Measurements from ENCODE around the gene GRIN2D.
A peak's percentile ranks its signal among the peaks of the same experiment; 100 is the strongest.
"Not testable (repeated sequence)": the region's sequence is repeated elsewhere in the genome, so short reads cannot be mapped to it uniquely, and the experiment has no call there.

The GRIN2D gene

DNA sequence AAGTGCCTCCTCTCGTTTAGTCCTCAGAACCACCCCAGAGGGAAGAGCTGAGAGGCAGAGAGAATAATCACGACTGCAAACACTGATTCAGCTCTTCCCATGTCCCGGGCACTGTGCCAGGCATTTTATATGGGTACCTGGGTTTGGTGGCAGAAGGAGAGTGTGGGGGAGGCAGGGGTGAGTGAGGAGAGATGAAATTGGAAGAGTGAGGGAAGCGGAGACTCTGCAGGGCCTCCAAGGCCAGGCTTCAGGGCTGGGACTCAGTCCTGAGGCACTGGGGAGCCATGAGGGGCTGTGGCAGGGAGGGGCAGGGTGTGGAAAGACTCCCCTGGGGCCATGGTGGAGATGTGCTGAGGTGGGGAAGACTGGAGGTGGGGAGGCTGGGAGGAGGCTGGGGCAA lies 20.6 kb upstream of the GRIN2D start:
- no peak for DNase-seq

DNA sequence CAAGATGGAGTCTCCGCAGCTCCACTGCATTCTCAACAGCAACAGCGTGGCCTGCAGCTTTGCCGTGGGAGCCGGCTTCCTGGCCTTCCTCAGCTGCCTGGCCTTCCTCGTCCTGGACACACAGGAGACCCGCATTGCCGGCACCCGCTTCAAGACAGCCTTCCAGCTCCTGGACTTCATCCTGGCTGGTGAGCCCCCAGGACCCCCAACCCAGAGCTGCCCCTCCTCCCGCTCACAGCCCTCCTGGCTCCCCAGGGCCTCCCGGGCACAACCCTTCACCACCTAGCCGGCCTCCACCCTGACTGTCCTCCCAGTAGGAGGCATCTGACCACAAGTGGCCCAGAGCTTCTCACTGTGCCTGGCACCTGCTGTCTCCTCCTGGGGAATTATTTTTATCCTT lies 19.9 kb upstream of the GRIN2D start:
- no peak for DNase-seq

DNA sequence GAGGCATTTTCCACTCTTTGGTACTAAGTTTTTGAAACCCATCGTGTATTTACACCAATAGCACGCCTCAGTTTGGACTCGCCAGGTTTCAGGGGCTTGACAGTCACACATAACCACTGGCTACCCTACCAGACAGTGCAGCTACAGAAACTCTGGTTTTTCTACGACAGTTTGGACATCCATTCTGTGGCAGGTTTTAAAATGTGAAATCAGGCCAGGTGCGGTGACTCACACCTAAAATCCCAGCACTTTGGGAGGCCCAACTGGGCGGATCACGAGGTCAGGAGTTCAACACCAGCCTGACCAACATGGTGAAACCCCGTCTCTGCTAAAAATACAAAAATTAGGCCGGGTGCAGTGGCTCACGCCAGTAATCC lies 15.3 kb upstream of the GRIN2D start:
- DNase-seq, result no peak

DNA sequence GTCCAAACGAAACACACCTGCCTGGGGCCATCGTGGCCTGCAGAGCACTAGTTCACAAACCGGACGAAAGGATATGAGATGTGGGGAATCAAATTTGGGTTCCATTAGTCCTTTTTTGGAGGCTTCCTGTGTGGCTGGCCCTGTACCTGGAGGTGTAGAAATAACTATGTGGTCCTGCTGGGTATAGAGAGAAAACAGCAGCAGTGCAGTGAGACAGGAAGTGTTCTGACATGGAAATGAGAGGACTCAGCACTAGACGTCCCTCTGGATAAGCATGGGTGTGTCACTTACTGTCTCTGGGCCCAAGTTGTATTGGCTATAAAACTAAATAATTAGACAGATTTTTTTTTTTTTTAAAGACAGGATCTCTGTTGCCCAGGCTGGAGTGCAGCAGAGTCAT lies 14.4 kb upstream of the GRIN2D start:
- no peak for DNase-seq

DNA sequence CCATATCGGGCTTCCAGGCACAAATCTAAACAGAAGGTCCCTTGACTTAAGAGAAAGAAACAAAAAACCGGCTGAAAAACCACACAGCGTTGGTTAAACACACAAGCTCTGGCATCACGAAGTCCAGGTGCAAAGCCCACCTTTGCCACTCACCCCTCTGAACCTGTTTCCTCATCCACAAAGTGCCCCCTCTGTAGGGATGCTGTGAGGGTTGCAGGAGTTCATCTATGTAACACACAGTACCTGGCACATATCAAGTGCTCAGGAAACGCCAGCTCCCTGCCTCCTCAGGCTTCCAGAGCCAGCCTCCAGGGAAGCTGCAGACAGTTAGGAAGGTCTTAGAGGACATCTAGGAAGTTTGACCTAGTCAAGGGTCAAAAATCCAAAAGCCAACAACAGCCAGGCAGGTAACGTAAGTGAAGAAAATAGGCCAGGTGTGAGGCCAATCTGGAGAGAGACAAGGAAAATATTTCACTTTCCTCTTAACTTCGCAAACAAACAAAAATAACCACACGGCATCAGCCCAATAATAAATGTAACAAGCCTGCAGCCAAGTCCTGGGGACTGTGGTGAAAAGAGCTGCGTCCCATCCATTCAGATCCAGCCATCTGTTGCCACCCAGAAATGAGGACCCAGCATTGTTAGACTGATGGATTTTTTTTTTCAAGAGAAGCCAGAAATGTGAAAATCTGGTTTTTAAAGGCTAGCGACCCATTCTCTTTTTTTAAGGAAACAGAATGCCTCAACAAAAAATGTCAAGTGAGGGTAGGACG lies 12.1 kb upstream of the GRIN2D start:
- no peak for DNase-seq

DNA sequence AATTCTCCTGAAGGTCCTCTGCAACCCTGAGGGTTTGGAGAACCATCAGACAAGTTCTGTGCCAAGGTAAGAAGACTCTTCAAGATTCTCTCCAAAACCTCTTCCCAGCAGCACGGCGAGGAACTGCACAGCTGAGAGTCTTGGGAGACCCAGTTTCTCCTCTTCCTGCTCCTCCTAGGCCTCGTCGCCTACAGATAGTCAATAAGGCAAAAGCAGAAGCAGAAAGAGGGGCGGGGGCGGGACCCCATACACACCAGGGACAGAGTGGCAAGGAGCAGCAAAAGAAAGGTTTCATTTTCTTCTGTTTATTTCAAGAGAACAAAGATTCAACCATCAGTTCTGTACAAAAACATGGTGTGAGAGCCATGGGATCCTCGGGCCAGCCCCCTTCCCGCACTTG lies 11.2 kb upstream of the GRIN2D start:
- DNase-seq, result no peak

DNA sequence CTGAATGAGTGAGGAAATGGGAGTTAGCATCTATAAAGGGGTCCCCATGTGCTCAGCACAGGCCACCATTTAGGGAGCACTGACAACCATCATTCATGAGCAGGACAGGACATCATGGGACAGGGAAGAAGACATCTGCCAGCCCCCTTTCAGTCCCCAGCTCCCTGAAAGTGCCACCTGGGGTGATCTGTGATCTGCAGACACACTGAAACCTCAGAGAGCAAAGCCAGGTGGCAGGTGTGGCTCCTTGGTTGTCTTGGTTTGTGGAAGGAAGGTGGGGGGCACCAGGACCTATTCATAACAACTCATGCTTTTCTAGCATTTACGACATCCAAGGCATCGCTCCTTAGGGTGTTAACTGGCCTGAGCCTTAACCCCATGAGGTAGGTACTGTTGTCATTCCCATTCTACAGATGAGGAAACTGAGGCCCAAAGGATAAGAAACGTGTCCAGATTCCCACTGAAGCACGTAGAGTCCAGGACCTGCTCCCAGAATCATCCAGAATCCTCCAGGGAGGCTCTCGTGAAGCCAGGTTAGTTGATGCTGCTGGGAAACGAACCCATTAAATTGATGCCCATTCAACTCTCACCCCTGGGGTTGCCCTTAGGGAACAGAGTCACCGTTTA lies 7.9 kb upstream of the GRIN2D start:
- no peak for DNase-seq

DNA sequence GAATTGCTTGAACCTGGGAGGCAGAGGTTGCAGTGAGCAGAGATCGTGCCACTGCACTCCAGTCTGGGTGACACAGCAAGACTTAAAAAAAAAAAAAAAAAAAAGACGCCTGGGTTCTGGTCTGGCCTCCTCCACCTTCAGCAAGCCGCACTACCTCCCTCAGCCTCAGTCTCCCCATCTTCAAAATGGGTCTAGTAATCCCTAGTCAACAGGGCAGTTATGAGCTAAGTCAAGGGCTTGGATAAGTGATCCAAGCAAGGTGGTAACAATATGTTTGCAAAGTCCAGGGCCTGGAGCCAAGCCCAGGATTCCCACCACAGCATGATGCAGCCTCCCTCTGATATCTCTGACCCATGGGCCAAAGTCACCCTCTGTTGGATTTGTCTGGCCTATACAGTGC lies 6.5 kb upstream of the GRIN2D start:
- DNase-seq, result no peak

DNA sequence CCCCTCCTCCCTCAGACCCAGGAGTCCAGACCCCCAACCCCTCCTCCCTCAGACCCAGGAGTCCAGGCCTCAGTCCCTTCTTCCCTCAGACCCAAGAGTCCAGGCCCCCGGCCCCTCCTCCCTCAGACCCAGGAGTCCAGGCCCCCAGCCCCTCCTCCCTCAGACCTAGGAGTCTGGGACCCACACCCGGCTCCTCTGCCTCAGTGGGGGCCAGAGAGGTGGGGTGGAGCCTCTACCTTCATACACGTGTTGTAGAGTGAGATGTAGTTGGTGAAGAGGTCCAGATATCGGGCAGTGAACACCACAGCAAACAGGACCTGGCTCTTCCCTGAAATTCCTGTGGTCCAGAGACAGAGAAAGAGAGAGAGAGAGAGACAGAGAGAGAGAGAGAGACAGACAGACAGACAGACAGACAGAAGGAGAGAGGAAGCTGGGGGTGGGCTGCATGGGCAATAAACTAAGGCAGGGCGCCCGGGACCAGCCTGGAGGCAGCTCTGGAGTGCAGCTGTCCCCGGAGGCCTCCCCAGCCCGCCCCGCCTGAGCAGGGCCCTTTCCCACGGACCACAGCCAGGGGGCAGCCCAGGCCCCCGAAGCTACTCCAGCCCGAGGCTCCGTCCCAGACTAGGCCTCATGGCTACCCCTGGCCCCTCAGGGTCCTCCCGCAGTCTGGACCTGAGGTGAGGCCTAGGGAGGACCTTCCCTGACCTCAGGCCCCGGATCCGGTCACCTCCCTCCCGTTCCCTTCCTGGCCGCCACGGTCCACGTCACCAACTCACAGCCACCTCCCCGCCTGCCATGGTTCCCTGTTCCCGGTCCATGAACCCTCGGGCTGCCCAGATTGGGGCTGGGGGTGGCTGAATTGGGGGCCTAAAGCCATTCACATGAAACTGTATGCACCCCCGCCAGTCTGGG lies 3.0 kb upstream of the GRIN2D start:
- peak; percentile 18 to 73 for DNase-seq

DNA sequence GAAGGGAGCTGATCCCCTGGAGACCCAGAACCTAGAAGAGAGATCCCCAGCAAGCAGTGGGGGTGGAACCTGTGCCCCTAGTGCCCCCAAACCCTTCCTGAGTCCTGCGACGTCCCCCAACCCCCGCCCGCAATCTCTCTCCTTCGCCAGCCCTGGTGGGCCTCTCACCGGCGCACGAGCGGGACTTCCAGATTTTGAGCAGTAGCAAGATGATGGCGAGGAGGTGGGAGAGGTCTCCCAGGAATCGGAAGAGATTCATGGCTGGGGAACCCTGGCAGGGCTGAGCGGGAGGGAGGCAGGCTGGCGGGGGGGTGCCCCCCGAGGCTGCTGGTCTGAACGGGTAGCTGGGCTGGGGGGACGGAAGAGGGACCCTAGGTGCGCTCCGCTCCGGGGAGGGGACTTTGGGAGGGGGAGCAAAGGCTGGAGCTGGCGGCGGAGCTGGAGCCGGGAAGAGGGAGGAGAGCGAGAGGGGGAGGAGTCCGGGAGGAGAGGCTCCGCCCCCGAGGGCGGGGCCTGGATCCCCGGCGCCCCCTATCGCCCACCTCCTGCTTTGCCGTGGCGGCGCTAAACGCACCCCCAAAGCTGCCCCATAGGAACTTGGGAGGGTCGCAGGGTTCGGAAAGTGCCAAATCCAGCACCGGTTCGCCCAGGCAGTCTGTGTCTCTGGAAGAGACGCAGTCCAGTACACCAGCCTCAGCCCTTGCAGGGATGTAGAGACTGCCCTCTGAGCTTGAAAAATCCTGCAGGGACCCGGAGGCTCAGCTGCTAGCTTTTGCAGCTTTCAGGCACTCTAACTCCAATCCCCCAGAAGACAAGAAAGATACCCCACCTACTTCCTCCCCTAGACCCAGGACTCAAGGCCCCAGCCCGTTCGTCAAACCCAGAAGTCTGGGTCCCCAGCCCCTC lies 2.1 kb upstream of the GRIN2D start, which contains the start of gene KDELR1:
TSS of gene KDELR1 (minus strand) at position 452 of the 906 bp plus-strand sequence. CDS start at position 259, 193 bp downstream.
- peak; percentile 57 to 73 for DNase-seq

DNA sequence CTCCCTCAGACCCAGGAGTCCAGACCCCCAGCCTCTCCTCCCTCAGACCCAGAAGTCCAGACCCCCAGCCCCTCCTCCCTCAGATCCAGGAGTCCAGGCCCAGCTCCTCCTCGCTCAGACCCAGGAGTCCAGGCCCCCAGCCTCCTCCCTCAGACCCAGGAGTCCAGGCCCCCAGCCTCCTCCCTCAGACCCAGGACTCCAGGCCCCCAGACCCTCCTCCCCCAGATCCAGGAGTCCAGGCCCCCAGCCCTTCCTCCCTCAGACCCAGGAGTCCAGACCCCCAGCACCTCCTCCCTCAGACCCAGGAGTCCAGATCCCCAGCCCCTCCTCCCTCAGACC lies 1.5 kb upstream of the GRIN2D start:
- not testable (repeated sequence) for DNase-seq

DNA sequence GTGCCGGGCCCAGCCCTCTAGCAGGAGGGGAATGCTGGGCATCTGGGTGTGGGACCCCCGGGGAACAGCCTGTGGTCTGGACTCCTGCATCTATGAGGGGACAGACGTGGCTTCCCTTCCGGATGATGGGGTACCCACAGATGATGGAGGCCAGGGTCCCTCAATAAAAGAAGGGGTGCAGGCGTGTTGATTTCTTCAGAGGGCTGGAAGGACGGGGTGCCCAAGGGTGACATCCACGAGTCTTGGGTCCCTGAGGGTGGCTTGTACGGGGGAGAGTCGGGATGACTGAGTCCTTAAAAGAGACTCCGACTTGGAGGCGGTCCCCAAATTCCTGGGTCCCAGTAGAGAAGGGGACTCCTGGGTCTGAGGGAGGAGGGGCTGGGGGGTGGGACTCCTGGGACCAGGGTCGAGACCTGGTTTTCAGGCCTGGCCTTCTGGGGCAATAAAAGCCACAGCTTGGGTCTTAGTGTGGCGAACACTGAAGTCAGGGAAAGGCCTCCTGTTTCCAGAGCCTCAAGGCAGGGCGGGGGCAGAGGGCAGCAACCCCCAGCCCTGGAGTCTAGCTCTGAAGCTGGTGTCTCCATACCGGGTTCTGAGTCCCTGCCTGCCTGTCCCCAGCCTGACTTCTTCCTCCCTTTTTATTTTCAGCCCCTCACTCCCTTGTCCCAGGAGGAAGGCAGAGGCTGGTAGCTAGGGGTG lies 459 bp upstream of the GRIN2D start:
- DNase-seq, result no peak

DNA sequence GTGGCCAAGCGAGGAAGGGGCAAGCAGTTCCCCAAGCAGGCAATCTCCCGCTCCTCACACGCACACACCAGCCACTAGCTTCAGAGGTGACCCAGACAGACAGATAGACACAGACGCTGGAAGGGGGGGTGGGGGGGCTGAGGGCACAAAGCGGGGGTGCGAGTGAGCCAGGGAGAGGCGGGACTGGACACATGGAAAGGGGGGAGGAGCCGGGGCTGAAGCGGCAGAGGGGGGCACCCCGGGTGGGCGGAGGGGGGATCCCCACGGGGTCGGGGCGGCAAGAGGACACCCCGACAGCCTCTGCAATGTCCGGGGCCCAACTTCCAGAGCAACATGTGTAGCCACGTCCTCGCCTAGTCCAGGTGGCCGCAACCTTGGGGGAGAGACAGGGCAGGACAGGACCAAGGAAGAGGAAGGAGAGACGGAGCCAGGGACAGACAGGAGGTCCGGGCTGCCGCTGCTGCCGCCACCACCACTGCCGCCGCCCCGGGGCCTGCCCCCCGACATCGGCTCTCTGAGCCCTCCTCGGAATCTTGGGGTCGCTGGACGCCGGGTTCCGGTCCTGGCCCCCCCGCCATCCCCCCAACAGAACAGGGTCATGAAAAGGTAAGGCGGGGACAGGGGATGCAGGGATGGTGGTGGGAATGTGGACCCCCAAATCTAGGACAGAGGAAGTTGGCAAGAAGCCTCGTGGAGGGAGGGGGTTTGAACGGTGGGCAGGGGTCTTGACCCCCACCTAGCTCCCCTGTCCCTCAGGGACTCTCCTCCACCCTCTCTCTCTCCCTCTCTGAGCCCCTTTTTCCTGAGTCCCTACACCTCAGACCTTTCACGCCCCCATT lies 1.1 kb downstream of the GRIN2D start:
- no peak for DNase-seq

DNA sequence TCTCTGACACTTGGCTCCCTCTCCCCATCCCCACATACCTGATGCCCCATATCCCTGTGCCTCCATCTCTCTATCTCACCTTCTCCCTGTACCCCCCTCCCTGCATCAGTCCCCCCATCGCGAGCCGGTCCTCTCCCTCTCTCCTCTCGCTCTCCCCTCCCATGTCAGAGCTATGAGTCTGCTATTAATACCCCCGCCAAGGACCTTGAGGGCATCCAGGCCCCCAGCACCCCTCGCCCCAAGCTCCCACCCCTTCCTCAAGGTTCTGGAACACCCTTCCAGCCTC lies 1.6 kb downstream of the GRIN2D start:
- DNase-seq, result no peak

DNA sequence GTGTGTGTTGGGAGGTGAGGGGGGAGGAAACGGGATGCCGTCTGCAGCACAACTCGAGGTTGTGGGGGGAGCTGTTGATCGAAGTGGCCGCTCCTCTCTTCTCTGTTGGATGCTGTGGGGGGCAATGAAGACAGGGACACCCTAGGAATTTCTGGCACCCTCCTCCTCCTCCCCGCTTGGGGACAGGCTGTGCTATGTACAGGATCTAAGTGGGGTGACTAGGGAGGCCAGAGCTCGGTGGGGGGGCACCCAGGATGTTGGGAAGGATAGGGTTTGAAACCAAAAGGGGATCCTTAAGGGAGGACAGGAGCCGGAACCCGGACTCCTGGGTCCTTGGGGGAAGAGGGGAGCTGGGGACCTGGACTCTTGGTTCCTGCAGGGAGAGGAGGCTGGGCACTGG lies 2.0 kb downstream of the GRIN2D start:
- no peak for DNase-seq

DNA sequence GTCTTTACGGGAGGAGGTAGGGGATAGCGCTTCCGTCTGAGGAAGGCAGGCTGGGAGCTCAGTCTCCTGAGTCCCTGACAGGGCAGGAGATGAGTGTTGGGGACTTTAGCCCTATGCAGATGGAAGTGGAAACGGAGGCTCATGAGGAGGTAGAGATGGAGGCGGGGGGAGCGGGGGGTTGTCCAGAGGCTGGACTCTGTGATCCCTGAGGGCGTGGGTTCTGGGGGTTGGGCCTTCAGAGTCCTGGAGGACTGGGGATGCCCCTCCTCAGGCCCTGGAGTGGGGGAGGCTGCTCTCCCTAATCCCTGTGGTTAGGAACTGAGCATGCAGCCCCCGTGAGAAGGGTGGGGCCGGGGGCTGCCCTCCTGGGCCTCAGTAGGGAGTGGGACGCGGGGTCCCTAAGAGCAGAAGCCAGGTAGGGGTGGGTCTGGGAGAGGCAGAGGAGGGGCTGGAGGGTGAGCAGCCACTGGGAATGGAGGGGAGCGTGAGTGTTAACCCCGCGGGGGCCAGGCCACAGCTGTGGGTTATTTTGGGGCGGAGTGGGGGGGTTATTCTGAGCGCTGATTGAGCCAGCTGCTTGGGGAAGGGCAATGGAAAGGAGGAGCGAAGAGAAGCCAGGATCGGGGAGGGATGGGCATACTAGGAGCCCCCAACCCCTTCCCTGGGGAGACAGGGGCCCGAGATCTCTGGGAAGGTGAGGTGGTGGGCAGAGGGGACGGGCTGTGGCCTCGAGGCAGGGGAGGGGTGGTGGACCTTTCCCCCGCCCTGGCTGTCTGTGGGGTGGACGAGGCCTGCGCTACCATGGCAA lies 2.8 kb downstream of the GRIN2D start:
- DNase-seq, result no peak

DNA sequence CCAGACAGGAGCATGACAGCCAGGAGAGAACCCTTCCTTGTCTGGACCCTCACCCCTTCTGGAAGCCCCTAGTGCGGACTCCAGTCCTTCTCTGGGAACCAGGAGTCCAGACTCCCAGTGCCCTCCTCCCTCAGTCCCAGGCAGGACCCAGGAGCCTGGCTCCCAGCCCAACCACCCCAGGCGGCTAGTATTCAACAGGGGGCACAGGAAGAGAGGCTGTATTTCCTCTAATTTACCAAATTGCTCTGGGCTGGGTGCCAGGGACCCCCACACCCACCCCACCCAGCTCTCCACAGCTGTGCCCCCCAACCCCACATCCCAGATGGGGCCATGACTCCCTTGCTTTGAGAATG lies 3.3 kb downstream of the GRIN2D start:
- DNase-seq, result no peak

DNA sequence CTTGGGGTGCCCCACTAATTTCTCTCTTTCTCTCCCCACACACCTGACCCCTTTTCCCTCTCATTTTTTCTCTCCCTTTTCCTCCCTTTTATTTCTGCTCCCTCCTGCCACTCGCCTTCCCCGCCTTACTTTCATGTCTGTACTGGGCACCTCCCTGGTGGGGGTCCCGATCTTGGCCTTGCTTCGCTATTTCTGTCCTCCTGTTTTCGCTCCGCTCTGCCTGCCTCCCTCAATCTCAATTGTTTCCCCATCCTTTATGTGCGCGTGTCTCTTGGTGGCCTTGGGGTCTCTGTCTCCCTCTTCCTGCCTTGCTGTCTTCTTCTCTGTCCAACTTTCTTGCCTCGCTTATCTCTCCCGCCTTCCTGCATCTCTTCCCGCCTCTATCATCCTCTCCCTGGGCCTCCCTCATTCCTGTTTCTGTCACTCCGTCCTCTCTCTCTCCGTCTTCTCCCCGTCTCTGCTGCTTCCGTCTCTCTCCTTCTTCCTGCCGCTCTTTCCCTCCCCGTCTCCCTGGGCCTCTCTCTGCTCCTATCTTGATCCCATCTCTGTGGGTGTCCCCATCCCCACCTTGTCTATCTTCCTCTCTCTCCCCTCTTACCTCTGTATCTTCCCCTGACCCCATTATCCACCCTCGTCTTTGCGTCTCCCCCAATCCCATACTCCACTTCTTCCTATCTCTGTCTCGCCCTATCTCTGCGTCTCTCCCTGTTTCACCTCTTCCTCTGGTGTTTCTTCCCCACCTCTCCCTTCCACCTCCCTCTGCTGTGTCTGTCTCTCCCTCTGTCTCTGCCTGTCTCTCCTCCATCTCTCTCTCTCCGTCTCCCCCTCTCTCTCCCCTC lies 4.0 kb downstream of the GRIN2D start:
- DNase-seq, result no peak

DNA sequence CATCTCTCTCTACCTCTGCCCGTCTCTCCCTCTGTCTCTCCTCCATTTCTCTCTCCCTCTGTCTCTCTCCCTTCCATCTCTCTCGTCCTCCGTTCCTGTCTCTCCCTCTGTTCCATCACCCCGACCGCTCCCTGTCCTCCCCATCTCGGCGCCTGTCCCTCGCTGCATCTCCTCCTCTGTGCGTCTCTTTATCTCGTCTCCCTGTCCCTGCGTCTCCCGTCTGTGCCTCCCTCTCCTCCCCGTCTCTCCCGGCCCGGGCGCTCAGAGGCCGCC lies 4.6 kb downstream of the GRIN2D start:
- DNase-seq, result no peak

Data from bone marrow (tissue), 2 donors.